GM18867 (cell line): ENCODE data around the gene IL17B.

Source experiments
- ATAC-seq: cut with Tn5 transposase; IDR thresholded peaks from one replicate; pipeline ENCODE4 v1.9.1; 2021; ENCODE audit warnings: mild to moderate bottlenecking, moderate library complexity; ENCODE audit not compliant: unreplicated experiment

IL17B gene

GRCh38 chr5:149380466-149381121 lies 1.5 kb upstream of the IL17B start:
- ATAC-seq: no peak

GRCh38 chr5:149379818-149380374 lies 804 bp upstream of the IL17B start:
- ATAC-seq: no peak

GRCh38 chr5:149378241-149378820 lies 761 bp downstream of the IL17B start:
- no peak for ATAC-seq

GRCh38 chr5:149376711-149377447 lies 2.2 kb downstream of the IL17B start:
- no peak for ATAC-seq

- ATAC-seq: no peak
Observed at GRCh38 chr5:149376104-149376503, 3.0 kb downstream of the IL17B start.

GRCh38 chr5:149375434-149375833 lies 3.7 kb downstream of the IL17B start:
- ATAC-seq: no peak

GRCh38 chr5:149374801-149375200 lies 4.3 kb downstream of the IL17B start:
- no peak for ATAC-seq

GRCh38 chr5:149374303-149374702 lies 4.8 kb downstream of the IL17B start:
- ATAC-seq: no peak

- ATAC-seq: no peak
Observed at GRCh38 chr5:149372932-149373331, 6.2 kb downstream of the IL17B start.

- ATAC-seq: no peak
Observed at GRCh38 chr5:149372076-149372795, 6.9 kb downstream of the IL17B start.

- peak; percentile 85 for ATAC-seq
Observed at GRCh38 chr5:149371296-149371962, 7.7 kb downstream of the IL17B start.

GRCh38 chr5:149370878-149371277 lies 8.2 kb downstream of the IL17B start:
- ATAC-seq: no peak

GRCh38 chr5:149367972-149368645 lies 11.0 kb downstream of the IL17B start:
- no peak for ATAC-seq

- ATAC-seq: peak; percentile 74
Observed at GRCh38 chr5:149367249-149367971, 11.7 kb downstream of the IL17B start.

GRCh38 chr5:149366169-149366729 lies 12.8 kb downstream of the IL17B start:
- ATAC-seq: no peak

- ATAC-seq: no peak
Observed at GRCh38 chr5:149365418-149365817, 13.7 kb downstream of the IL17B start.

- no peak for ATAC-seq
Observed at GRCh38 chr5:149364719-149365118, 14.4 kb downstream of the IL17B start.

- no peak for ATAC-seq
Observed at GRCh38 chr5:149363936-149364335, 15.2 kb downstream of the IL17B start.

- ATAC-seq: no peak
Observed at GRCh38 chr5:149363358-149363757, 15.7 kb downstream of the IL17B start.
